NT2/D1 (cell line): ENCODE measurements around the gene GAK.

ENCODE experiments used
- DNase-seq: peaks from one replicate; pipeline ENCODE4 v3.0.0-alpha.2; 2011; ENCODE audit warnings: low read depth, low spot score
- H3K27me3 ChIP-seq: 2 replicates; pipeline ENCODE4 v1.6.0; 2011; ENCODE audit warnings: mild to moderate bottlenecking; ENCODE audit not compliant: insufficient read length, insufficient read depth
- H3K36me3 ChIP-seq: 2 replicates; pipeline ENCODE4 v1.6.1; 2011; ENCODE audit warnings: mild to moderate bottlenecking, low read length, mixed read lengths; ENCODE audit not compliant: insufficient read depth, insufficient read length
- H3K4me1 ChIP-seq: 2 replicates; pipeline ENCODE4 v1.5.1; 2011; ENCODE audit not compliant: insufficient read depth, insufficient read length
- H3K4me3 ChIP-seq: 2 replicates; pipeline ENCODE4 v1.5.1; 2011; ENCODE audit warnings: low read depth; ENCODE audit not compliant: insufficient read length
- H3K9ac ChIP-seq: 2 replicates; pipeline ENCODE4 v1.6.0; 2011; ENCODE audit warnings: low read depth; ENCODE audit not compliant: insufficient read length
- H3K9me3 ChIP-seq: 2 replicates; pipeline ENCODE4 v1.5.1; 2011; ENCODE audit warnings: mild to moderate bottlenecking, low read length; ENCODE audit not compliant: insufficient read depth
- SUZ12 ChIP-seq: IDR thresholded peaks from 2 replicates; pipeline ENCODE4 v1.6.1; 2011; ENCODE audit not compliant: insufficient read length, insufficient read depth; ENCODE audit errors: extremely low read depth
- YY1 ChIP-seq: IDR thresholded peaks from 2 replicates; pipeline ENCODE4 v1.6.1; 2011; ENCODE audit not compliant: insufficient read length, insufficient read depth
- ZNF274 ChIP-seq: IDR thresholded peaks from 2 replicates; pipeline ENCODE4 v1.6.1; 2011; ENCODE audit warnings: mild to moderate bottlenecking, low read depth, low read length

Gene GAK

DNA sequence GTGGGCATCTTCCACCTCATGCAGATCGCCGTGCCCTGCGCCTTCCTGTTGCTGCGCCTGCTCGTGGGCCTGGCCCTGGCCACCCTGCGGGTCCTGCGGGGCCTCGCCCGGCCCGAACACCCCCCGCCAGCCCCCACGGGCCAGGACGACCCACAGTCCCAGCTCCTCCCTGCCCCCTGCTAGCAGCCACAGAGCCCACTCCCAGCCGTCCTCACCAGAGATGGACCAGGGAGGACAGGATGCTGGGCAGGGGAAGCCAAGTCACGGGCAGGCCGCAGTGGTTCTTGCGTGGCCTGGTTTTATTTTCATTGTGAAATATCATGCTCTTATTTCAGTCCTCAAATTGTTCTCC lies 26.2 kb upstream of the GAK start:
- no peak for DNase-seq
- Histone ChIP-seq H3K4me1 (peaks cover 9% of the 10 kb centered on the region), H3K9me3 (no peaks in the 10 kb centered on the region), H3K27me3 (no peaks in the 10 kb centered on the region), H3K36me3 (peaks cover 52% of the 10 kb centered on the region), H3K9ac (no peak overlapping the region), H3K4me3 (no peak overlapping the region)
- TF ChIP-seq SUZ12 = no peak
- no peak for TF ChIP-seq YY1
- no peak for TF ChIP-seq ZNF274

DNA sequence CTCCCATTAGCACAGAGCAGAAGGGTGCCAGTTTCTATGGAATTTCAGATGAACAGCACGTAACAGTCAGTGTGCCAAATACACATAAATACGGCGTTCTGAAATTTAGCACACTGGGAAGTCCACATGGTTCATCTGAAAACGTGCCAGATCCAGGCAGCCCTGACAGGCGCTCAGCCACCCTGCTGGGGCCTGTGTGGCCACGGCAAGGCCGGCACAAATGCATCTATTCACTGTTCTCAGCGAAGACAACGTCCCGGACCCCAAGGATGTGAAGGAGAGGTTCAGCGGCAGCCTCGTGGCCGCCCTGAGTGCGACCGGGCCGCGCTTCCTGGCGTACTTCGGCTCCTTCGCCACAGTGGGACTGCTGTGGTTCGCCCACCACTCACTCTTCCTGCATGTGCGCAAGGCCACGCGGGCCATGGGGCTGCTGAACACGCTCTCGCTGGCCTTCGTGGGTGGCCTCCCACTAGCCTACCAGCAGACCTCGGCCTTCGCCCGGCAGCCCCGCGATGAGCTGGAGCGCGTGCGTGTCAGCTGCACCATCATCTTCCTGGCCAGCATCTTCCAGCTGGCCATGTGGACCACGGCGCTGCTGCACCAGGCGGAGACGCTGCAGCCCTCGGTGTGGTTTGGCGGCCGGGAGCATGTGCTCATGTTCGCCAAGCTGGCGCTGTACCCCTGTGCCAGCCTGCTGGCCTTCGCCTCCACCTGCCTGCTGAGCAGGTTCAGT lies 25.6 kb upstream of the GAK start:
- no peak for DNase-seq
- H3K4me3 ChIP-seq = no peak overlapping the region
- peaks cover 9% of the 10 kb centered on the region for H3K4me1 ChIP-seq
- no peak for TF ChIP-seq ZNF274
- TF ChIP-seq YY1 = no peak
- TF ChIP-seq SUZ12 = no peak
- no peaks in the 10 kb centered on the region for H3K9me3 ChIP-seq
- H3K27me3 ChIP-seq = no peaks in the 10 kb centered on the region
- H3K9ac ChIP-seq = no peak overlapping the region
- H3K36me3 ChIP-seq = peaks cover 53% of the 10 kb centered on the region

DNA sequence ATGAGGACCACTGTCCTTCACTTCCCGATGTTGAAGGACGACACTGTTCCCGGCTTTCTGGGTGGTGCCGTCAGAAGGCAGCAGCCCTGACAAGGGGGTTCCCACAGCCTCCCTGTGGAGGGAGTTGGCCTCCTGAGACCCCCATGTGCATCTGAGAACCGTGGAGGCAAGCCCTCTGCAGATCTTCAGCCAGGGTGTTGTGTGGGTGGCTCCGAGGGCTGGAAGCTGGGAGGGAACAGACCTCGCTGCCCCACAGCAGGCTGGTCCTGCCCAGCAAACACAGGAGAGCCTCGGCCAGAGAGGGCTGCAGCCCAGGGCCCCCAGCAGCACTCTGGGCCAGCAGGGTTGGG lies 25.1 kb upstream of the GAK start:
- Histone ChIP-seq H3K27me3 (no peaks in the 10 kb centered on the region), H3K4me3 (no peak overlapping the region), H3K9ac (no peak overlapping the region), H3K9me3 (no peaks in the 10 kb centered on the region), H3K36me3 (peaks cover 47% of the 10 kb centered on the region), H3K4me1 (peaks cover 9% of the 10 kb centered on the region)
- TF ChIP-seq YY1 = no peak
- TF ChIP-seq SUZ12 = no peak
- no peak for TF ChIP-seq ZNF274
- no peak for DNase-seq

DNA sequence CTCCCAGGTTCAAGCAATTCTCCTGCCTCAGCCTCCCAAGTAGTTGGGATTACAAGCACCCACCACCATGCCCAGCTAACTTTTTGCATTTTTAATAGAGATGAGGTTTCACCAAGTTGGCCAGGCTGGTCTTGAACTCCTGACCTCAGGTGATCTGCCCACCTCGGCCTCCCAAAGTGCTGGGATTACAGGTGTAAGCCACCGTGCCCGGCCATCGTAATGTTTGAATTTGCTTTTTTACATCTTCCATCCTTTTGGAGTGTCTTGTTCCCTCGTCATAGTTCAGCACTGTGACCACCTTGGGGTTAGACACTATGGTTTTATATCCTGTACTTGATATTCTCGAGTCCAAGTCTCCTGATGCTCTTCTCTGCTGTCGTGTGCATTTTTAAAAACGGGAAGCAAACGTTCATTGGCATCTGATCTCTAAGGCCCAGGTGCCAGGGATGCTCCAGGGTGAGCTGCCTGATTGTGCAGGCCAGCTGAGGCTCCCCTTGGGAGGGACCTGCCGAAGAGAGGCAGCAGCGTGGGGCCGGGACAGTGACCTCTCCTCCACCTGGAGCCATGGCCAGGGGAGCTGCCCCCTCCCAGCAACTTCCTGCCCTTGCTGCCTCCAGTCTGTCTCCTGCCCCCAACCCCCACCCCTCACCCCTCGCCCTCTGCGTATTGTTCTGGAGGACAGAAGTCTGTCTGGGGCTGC lies 24.6 kb upstream of the GAK start:
- Histone ChIP-seq H3K36me3 (peaks cover 42% of the 10 kb centered on the region), H3K9me3 (no peaks in the 10 kb centered on the region), H3K27me3 (no peaks in the 10 kb centered on the region), H3K9ac (no peak overlapping the region), H3K4me1 (peaks cover 10% of the 10 kb centered on the region), H3K4me3 (no peak overlapping the region)
- TF ChIP-seq YY1 = no peak
- TF ChIP-seq ZNF274 = no peak
- no peak for TF ChIP-seq SUZ12
- DNase-seq = no peak

DNA sequence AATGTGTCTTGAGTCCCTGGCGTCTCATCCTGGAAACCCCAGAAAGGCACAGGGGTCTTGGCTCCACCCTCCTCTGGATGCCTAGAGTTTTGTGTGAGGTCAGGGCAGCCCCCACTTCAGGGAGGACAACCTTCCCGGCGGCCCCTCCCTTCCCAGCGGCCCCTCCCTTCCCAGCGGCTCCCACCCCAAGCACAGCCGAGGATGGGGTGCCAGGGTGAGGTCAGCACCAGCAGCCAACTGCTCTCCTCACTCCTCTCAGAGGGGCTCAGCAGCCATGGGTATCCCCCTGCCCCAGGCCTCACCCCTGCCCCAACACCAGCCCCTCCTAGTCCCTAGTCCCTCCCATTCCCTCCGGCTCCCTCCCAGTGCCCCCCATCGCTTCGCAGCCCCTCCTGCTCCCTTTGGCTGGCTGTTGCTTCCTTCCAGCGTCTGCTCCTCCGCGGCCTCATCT lies 23.8 kb upstream of the GAK start:
- H3K36me3 ChIP-seq = peaks cover 37% of the 10 kb centered on the region
- no peak overlapping the region for H3K9ac ChIP-seq
- H3K9me3 ChIP-seq = no peaks in the 10 kb centered on the region
- H3K4me1 ChIP-seq = peaks cover 15% of the 10 kb centered on the region
- TF ChIP-seq YY1 (no peak), SUZ12 (no peak), ZNF274 (no peak)
- H3K4me3 ChIP-seq = no peak overlapping the region
- no peaks in the 10 kb centered on the region for H3K27me3 ChIP-seq
- DNase-seq = no peak

DNA sequence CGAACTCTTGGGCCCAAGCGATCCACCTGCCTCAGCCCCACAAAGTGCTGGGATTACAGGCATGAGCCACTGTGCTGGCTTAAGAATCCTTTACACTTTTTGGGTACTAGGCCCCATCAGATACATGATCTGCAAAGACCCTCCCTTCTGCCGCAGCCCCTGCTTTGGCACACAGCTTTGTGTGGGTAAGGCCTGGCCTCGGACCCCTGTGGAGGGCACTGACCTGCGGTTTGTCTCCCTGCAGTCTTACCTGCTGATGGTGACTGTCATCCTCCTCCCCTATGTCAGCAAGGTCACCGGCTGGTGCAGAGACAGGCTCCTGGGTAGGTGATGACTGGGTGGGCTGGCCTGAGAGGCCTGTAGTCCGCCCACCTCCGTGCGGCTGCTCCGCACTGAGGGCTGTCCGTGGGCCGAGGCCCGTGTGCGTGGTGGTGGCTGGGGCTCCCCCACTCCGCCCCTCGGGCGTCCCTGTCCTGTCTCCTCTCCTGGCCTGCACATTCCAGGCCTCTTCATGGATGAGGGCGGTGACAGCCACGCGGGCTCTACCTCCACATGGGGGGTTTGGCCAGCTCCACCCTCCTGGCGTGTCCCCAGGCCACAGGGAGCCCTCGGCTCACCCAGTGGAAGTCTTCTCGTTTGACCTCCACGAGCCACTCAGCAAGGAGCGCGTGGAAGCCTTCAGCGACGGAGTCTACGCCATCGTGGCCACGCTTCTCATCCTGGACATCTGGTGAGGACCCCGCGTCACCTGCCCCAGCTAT lies 23.2 kb upstream of the GAK start:
- Histone ChIP-seq H3K4me1 (peaks cover 17% of the 10 kb centered on the region), H3K9me3 (no peaks in the 10 kb centered on the region), H3K9ac (no peak overlapping the region), H3K27me3 (no peaks in the 10 kb centered on the region), H3K4me3 (no peak overlapping the region), H3K36me3 (peaks cover 31% of the 10 kb centered on the region)
- TF ChIP-seq ZNF274 (no peak), SUZ12 (no peak), YY1 (no peak)
- DNase-seq = no peak
